ENCODE measurements around the gene TEX14. TPM values are rescaled to one million over a fixed set of nuclear protein-coding genes. Genes with fewer than 3 reads are reported as not detected.
A peak's percentile ranks its signal among the peaks of the same experiment; 100 is the strongest.

The TEX14 gene
- total and polyA plus RNA-seq, 9 donors: 0.11 to 1.0 (median 0.34) TPM

GRCh38 chr17:58630883-58631522, 60.8 kb downstream of the TEX14 start:
- 19 to 37% (median 19%) methylated on average over 10 of the region's 10 CpGs for WGBS, 3 donors
- peak in 4 of 5 donors; percentile 11 to 62 (median 36) for DNase-seq

GRCh38 chr17:58626905-58627304, 64.9 kb downstream of the TEX14 start:
- Histone ChIP-seq H3K4me3 (no peak overlapping the region), H3K9me3 (no peaks in the 10 kb centered on the region), H3K4me1 (ENCODE audit: insufficient read depth) (no peaks in the 10 kb centered on the region), H3K27ac (no peak overlapping the region), H3K36me3 (no peaks in the 10 kb centered on the region), H3K27me3 (no peaks in the 10 kb centered on the region)
- TF ChIP-seq POLR2A (IDR thresholded peaks at IDR 0.05): no peak
- no peak for TF ChIP-seq EP300 (IDR thresholded peaks at IDR 0.05)
- TF ChIP-seq CTCF (IDR thresholded peaks at IDR 0.05): no peak
- DNase-seq: no peak
- 59 to 73% (median 69%) methylated on average over 1 of the region's 1 CpG for WGBS, 3 donors
- intact Hi-C loops (cut with DNase I): loop anchor here in 1 of 4 donors (5.0 kb wide), 1 partner anchor 65 kb away; the partner anchor contains the start of genes RAD51C and TEX14

More at GRCh38 chr17:58630883-58631522, 60.8 kb downstream of the TEX14 start:
- Histone ChIP-seq H3K4me3 (peak overlapping the region; percentile 49), H3K9me3 (no peaks in the 10 kb centered on the region), H3K27ac (peak overlapping the region in 1 of 2 donors; percentile 83), H3K4me1 (ENCODE audit: insufficient read depth) (no peaks in the 10 kb centered on the region), H3K36me3 (no peaks in the 10 kb centered on the region), H3K27me3 (no peaks in the 10 kb centered on the region)
- intact Hi-C loops (cut with DNase I): loop anchor here in 1 of 4 donors (5.0 kb wide), 1 partner anchor 119 kb away; the partner anchor contains the start of gene MTMR4
- TF ChIP-seq EP300 (IDR thresholded peaks at IDR 0.05) (no peak), POLR2A (IDR thresholded peaks at IDR 0.05) (peak; percentile 40), CTCF (IDR thresholded peaks at IDR 0.05) (no peak)

DNA sequence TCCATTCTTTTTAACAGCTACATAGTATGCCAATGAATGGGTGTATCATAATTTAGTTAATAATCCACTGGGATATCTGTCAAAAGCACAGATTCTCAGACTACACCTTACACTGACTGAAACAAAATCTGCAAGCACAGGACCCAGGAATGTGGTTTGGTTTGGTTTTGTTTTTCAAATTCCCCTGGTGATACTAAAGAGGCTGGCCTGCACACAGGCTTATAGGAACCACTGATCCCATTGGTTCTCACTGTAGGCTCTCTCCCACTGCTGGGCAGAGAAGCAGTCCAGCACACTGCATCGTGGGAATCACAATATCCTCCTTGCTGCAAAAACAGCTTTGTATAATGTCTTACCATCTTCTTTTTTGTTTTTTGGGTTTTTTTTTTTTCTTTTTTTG, 67.1 kb downstream of the TEX14 start:
- Histone ChIP-seq H3K36me3 (no peaks in the 10 kb centered on the region), H3K9me3 (no peaks in the 10 kb centered on the region), H3K4me1 (ENCODE audit: insufficient read depth) (no peaks in the 10 kb centered on the region), H3K4me3 (no peak overlapping the region), H3K27ac (no peak overlapping the region), H3K27me3 (no peaks in the 10 kb centered on the region)
- TF ChIP-seq POLR2A (IDR thresholded peaks at IDR 0.05) (no peak), EP300 (IDR thresholded peaks at IDR 0.05) (no peak), CTCF (IDR thresholded peaks at IDR 0.05) (no peak)
- WGBS, 3 donors: 34 to 52% (median 42%) methylated on average over 1 of the region's 1 CpG
- intact Hi-C loops (cut with DNase I): loop anchor here in 1 of 4 donors (5.0 kb wide), 1 partner anchor 68 kb away; the partner anchor contains the start of genes RAD51C and TEX14
- no peak for DNase-seq

- DNase-seq: no peak
- no peak overlapping the region for H3K4me3 ChIP-seq
- no peaks in the 10 kb centered on the region for H3K36me3 ChIP-seq
- intact Hi-C loops (cut with DNase I): no loop called here
- H3K27ac ChIP-seq: no peak overlapping the region
- H3K27me3 ChIP-seq: no peaks in the 10 kb centered on the region
- H3K9me3 ChIP-seq: no peaks in the 10 kb centered on the region
- TF ChIP-seq POLR2A (IDR thresholded peaks at IDR 0.05) (no peak), EP300 (IDR thresholded peaks at IDR 0.05) (no peak), CTCF (IDR thresholded peaks at IDR 0.05) (no peak)
- WGBS, 3 donors: 48 to 80% (median 79%) methylated on average over 3 of the region's 3 CpGs
- no peaks in the 10 kb centered on the region for H3K4me1 ChIP-seq (ENCODE audit: insufficient read depth)
Measured at GRCh38 chr17:58621174-58621573, 70.7 kb downstream of the TEX14 start.

All from ovary (tissue), 9 donors.